NCI-H2171 treated with DMSO at 0.1 percent for 48 hours (cell line): ENCODE measurements around the gene CDKN2A.
A peak's percentile ranks its signal among the peaks of the same experiment; 100 is the strongest.

ENCODE experiments used
- DNase-seq: peaks from one replicate; lab custom pipeline; 2025; lab: John Stamatoyannopoulos, UW

CDKN2A gene

DNA sequence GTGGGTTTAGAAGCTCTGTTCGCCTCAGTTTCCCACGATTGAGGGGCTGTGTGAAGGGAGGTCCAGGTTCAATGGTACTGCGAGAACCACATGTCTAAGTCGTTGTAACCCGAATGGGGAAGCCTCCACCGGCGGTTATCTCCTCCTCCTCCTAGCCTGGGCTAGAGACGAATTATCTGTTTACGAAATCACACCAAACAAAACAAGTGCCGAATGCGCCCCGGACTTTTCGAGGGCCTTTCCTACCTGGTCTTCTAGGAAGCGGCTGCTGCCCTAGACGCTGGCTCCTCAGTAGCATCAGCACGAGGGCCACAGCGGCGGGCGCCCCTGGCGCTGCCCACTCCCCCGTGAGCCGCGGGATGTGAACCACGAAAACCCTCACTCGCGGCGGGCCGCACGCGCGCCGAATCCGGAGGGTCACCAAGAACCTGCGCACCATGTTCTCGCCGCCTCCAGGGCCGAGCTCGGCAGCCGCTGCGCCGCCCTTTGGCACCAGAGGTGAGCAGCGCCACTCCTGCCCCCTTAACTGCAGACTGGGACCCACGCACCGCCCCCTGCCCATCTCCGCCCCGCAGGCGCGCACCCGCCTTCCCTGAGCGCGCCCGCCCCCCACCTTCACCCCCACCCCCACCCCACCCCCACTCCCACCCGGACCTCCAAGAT lies at the start of gene CDKN2A:
Gene CDKN2A (minus strand): TSS at position 500 of the 663 bp plus-strand sequence.
- peak; percentile 49 for DNase-seq

- DNase-seq: no peak
Measured at GRCh38 chr9:22043928-22044327, 49.7 kb upstream of the CDKN2A start.

GRCh38 chr9:22041775-22042174 lies 47.6 kb upstream of the CDKN2A start:
- DNase-seq: no peak

- DNase-seq: no peak
Measured at GRCh38 chr9:22041344-22041743, 47.2 kb upstream of the CDKN2A start.

DNA sequence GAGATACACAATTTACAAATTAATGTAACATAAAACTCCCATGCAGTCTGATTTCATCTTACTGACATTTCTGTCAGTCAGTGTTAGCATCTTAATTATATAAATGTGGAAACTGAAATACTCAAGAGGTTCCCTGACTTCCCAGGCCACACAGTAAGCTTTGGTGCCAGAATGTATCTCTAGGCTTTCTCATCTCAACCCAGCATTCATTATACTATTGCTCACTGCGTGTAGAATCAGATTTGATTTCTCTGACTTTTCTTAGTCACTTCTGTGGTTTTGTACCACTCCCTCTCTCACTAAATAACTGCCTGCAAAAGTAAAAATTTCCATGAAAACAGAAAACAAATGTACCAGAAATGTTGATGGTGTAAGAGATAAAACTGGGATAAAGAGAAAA lies 46.6 kb upstream of the CDKN2A start:
- no peak for DNase-seq

DNA sequence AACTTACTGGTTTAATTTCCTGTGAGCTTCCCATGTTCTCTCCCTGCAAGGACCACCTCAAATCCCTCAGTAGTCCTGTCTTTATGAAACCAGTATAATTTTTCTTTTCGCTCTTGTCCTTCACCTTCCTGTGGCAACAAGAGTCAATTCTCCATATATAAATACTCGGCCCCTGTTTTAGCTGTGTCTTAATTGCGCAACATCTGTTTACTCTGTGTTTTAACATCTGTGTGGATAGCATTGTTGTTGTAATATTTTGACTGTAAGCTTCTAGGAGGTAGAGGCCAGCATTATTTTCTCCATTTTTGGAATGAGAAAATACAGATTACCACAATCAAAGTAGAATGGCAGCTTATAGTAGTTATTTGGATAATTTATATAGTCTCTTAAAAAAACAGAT lies 45.1 kb upstream of the CDKN2A start:
- no peak for DNase-seq

DNA sequence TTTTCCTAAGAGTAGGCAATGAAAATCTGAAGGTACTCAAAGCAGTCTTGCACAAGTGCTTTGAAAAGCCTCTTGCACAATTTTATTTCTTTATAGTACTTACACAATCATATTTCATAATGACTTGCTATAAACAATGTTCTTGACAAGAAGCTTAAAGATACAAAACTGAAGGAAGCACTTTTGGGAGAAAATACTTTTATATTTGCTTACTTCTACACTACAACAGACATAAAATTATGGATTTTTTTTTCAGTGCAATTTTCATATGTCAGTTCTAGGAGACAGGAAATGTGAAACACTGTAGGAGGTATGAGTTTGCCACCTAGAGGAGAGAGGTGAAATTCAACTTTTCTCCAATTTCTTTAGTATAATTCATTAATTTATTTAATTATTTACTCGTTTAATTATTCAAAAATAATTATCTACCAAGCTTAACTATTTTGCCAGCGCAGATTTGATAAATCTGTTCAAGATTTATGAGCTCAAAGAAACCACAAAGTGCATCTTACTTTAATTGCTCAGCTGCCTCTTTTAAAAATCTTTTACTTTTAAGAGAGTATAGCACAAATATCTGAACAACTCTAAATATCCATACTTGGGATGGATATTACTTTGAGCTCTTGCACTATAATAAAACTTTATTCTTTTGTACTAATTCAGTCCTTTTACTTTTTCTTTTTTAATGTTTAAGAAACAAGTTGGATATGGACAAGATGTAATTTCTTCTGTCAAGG lies 43.9 kb upstream of the CDKN2A start:
- peak; percentile 14 for DNase-seq

DNA sequence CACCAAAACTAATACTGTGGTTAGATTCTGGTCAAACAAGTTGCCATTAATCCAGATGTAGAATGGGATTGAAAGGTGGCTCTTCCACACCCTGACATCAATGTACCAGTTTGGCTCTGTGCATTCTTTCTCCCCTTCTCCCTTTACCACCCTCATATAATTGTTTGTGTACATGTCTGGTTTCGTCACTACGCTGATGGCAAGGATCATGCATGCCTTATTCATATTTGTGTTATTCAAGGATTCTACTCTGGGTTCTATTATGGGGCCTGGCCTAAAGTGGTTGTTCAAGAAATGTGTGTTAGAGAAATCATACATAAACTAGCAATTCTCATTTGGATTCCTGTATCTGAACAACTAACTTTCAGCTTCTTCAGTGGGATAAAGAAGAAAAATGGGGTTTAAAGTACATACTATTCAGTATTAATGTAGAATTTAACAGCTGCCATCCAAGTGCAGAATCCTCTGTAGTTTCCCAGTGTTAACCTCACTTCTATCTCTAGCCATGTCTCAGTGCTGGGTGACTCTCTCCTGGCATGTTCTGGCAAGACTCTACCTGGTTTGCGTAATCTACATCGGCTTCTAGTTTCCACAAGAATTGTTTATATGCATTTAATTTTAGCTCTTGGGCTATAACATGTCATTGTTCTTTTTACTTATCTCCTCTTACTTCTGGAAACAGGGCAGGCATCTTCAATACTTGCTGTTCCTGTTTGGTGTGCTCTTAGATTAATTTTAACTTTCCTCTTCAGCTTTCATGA lies 42.9 kb upstream of the CDKN2A start:
- peak; percentile 1 for DNase-seq

DNA sequence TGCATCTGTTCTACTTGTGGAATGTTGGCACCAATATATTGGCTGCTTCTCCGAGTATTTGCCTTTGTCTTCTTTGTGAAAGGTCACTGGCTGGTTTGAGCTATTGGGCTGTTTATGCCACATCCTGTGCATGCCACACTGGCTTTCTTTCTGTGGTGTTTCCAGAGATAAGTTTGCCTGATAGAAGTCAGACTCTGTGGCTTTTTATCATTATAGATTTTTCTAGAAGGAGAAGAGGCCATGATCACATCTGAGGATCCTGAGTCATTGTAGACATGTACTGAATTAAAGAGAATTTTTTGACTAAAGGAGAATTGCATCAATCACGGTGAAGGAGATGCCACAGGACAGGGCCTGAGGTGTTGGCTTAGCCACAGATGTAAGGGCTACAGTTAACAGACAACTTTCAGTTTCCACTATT lies 41.4 kb upstream of the CDKN2A start:
- DNase-seq: no peak

GRCh38 chr9:22033012-22033630 lies 38.9 kb upstream of the CDKN2A start:
- peak; percentile 8 for DNase-seq

- DNase-seq: no peak
Measured at GRCh38 chr9:22031655-22032411, 37.6 kb upstream of the CDKN2A start.

GRCh38 chr9:22030101-22030598 lies 36.0 kb upstream of the CDKN2A start:
- no peak for DNase-seq

DNA sequence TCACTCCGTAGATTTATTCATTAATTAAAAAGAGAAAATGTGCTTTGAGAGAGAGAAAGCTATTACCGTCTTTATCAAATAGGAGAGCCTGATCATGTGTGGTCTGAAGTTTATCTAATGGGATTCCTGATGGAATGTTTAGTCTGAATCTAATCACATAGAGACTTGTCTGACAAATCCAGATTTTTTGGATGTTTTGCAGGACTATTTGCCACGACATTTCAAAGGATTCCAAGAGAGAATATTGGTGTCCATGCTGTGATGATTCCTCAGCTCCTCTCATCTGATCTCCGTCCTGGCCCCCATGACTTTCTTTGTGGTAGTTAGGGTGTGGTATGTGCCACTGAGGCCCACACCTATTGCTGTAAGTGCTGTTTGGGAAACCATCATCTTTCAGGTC lies 35.0 kb upstream of the CDKN2A start:
- no peak for DNase-seq

GRCh38 chr9:22028394-22028793 lies 34.2 kb upstream of the CDKN2A start:
- DNase-seq: no peak

DNA sequence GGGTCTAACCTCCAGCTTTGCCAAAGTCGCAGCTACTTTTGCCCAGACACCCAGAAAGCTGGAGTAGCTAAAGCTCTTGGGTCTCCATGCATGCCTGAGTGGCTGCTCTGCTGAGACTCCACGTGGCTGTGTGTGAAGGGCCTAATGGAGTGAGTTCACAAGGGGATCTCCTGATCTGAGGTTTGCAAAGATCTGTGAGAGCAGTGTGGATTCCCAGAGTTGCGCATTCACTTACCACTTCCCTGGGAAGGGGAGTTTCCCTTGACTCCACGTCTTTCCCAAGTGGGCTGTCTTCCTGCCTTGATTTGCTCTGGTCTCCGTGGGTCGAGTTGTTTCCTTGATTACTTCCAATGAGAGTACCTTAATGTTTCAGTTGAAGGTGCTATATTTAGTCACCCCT lies 32.5 kb upstream of the CDKN2A start:
- DNase-seq: no peak

DNA sequence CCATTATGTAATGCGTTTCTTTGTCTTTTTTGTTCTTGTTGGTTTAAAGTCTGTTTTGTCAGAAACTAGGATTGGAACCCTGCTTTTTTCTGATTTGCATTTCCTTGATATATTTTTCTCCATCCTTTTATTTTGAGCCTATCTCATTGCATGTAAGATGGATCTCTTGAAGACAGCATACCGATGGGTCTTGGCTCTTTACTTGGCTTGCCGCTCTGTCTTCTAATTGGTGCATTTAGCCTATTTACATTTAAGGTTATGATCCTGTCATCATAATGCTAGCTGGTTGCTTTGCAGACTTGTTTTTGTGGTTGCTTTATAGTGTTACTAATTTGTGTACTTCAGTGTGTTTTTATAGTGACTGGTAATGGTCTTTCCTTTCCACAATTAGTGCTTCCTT lies 28.2 kb upstream of the CDKN2A start:
- DNase-seq: no peak

DNA sequence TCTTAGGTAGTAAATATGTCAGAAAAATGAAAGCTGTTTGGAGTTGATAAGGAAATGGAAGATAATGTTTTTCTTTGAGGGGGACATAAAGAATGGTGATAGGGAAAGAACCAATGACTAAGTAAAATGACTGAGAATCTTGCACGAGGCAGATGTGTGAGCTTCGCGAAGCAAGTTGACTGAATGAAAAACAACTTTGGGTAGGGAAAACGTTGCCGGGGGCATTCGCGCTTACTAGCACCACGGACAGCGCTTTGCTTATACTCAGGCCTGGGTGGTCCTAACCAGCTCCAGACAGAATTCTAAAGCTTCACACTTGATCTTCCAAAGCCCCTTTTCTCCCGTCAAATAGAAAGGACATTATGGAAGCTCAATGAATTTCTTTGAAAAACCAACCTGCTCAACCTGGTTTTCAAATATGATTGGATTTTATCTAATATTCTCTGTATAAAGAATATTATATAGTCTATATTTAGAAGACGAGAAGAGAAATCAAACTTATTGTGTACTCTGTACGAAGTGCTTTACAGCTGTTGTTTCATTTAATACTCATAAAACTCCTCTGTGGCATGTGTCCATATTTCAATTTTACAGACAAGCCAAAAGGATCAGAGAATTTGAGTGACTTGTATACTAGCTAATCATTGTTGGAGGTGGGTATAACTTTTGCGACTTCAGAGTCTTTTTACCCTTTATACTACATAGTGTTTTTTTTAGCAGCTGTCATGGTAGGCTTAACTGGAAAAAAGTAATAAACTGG lies 16.9 kb upstream of the CDKN2A start:
- DNase-seq: no peak

DNA sequence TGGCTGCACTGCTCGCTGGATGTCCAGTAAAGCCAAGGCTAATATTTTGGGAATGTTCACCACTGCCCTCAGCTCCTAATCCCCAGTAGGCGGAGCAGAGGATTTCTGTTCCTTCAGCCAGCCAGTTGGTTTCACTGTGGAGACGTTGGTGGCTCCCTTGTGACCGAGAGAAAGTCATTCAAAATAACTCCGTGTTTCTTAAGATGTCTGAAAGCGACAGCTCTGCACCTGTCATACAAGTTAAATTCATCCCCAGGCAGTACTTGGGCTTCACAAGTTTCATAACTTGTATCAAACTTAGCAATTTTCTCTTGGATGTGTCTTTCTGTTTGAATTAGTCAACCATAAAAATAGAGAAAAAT lies 15.3 kb upstream of the CDKN2A start:
- DNase-seq: no peak

- peak; percentile 75 for DNase-seq
Measured at GRCh38 chr9:22008717-22009505, 14.7 kb upstream of the CDKN2A start, which contains the start of gene CDKN2B. Gene CDKN2B (minus strand): TSS chr9:22009305. CDS start chr9:22008953, 352 bp downstream.

GRCh38 chr9:22008384-22008716 lies 14.2 kb upstream of the CDKN2A start:
- DNase-seq: peak; percentile 53
